HepG2 (cell line): ENCODE results near the gene LAMA5. TPM values are rescaled to one million over a fixed set of nuclear protein-coding genes. Genes with fewer than 3 reads are reported as not detected.

Experiments used
- CENPT ChIP-seq: sonication (generic); formaldehyde crosslinking; IDR thresholded peaks from 2 replicates; pipeline ENCODE4 v1.8.0; 2022; ENCODE audit warnings: low read depth, mild to moderate bottlenecking, moderate library complexity, missing genetic modification reagents
- HES4 ChIP-seq: sonication (generic); formaldehyde crosslinking; IDR thresholded peaks from 2 replicates; pipeline ENCODE4 v1.9.0; 2021; ENCODE audit warnings: mild to moderate bottlenecking, missing genetic modification reagents, borderline replicate concordance
- KLF6 ChIP-seq: IDR thresholded peaks from 2 replicates; pipeline ENCODE4 v1.8.0; 2016; ENCODE audit warnings: missing biosample characterization, missing genetic modification reagents
- MIXL1 ChIP-seq: IDR thresholded peaks from 2 replicates; pipeline ENCODE4 v1.6.1; 2016
- NFE2 ChIP-seq: sonication (generic); formaldehyde crosslinking; IDR thresholded peaks from 2 replicates; pipeline ENCODE4 v1.4.0; 2020; ENCODE audit warnings: missing genetic modification reagents
- NFE2L2 ChIP-seq: fragments of 150-350 bp; IDR thresholded peaks from 2 replicates; pipeline ENCODE4 v1.6.1; 2014; ENCODE audit warnings: low read length
- NR3C1 ChIP-seq: sonication (generic); formaldehyde crosslinking; IDR thresholded peaks from 2 replicates; pipeline ENCODE4 v1.4.0; 2020; ENCODE audit warnings: missing genetic modification reagents
- PBX3 ChIP-seq: sonication (generic); formaldehyde crosslinking; IDR thresholded peaks from 2 replicates; pipeline ENCODE4 v1.8.1; 2023; ENCODE audit warnings: missing genetic modification reagents, inconsistent platforms, borderline replicate concordance
- SRSF1 ChIP-seq: fragments of 200-400 bp; formaldehyde crosslinking; optimal IDR thresholded peaks from 2 replicates; pipeline ENCODE3; 2017; ENCODE audit warnings: mild to moderate bottlenecking, low read depth, low read length, moderate library complexity
- ZFP1 ChIP-seq: IDR thresholded peaks from 2 replicates; pipeline ENCODE4 v1.6.1; 2016
- ZNF124 ChIP-seq: sonication (generic); formaldehyde crosslinking; IDR thresholded peaks from 2 replicates; pipeline ENCODE4 v1.4.0; 2020; ENCODE audit warnings: missing genetic modification reagents
- ZNF224 ChIP-seq: sonication (generic); formaldehyde crosslinking; IDR thresholded peaks from 2 replicates; pipeline ENCODE4 v1.5.0; 2020; ENCODE audit warnings: mild to moderate bottlenecking, missing genetic modification reagents
- ZNF281 ChIP-seq: sonication (generic); formaldehyde crosslinking; IDR thresholded peaks from 2 replicates; pipeline ENCODE4 v1.4.0; 2020; ENCODE audit warnings: missing genetic modification reagents, borderline replicate concordance
- ZNF3 ChIP-seq: IDR thresholded peaks from 2 replicates; pipeline ENCODE4 v1.7.0; 2017; ENCODE audit warnings: inconsistent platforms
- ZNF33B ChIP-seq: sonication (generic); formaldehyde crosslinking; IDR thresholded peaks from 2 replicates; pipeline ENCODE4 v1.5.1; 2020; ENCODE audit warnings: mild to moderate bottlenecking, missing genetic modification reagents
- ZNF550 ChIP-seq: sonication (generic); formaldehyde crosslinking; IDR thresholded peaks from 2 replicates; pipeline ENCODE4 v1.4.0; 2020; ENCODE audit warnings: mild to moderate bottlenecking, missing genetic modification reagents, borderline replicate concordance
- ZNF574 ChIP-seq: sonication (generic); formaldehyde crosslinking; IDR thresholded peaks from 2 replicates; pipeline ENCODE4 v1.4.0; 2020; ENCODE audit warnings: missing genetic modification reagents
- ZNF850 ChIP-seq: sonication (generic); formaldehyde crosslinking; conservative IDR thresholded peaks from 2 replicates; pipeline ENCODE4 v1.9.0; 2021; ENCODE audit warnings: mild to moderate bottlenecking, missing genetic modification reagents
- ZNF878 ChIP-seq: sonication (generic); formaldehyde crosslinking; IDR thresholded peaks from 2 replicates; pipeline ENCODE4 v1.8.1; 2023; ENCODE audit warnings: mild to moderate bottlenecking, missing genetic modification reagents, moderate library complexity
- ZSCAN21 ChIP-seq: sonication (generic); formaldehyde crosslinking; IDR thresholded peaks from 2 replicates; pipeline ENCODE4 v1.8.0; 2022; ENCODE audit warnings: mild to moderate bottlenecking, missing genetic modification reagents, moderate library complexity, borderline replicate concordance
- ZSCAN22 ChIP-seq: sonication (generic); formaldehyde crosslinking; IDR thresholded peaks from 2 replicates; pipeline ENCODE4 v1.4.0; 2020; ENCODE audit warnings: mild to moderate bottlenecking, missing genetic modification reagents
- polyA plus RNA-seq, 8 experiments: library from polyadenylated mRNA; depleted of rRNA in 3 of 8; stranded (reverse) in 7 of 8; unstranded in 1 of 8; fragments of >200 nt; fragmentation: Illumina TruSeq in 4 of 8; extraction: Trizol in 4 of 8; gene quantifications; 2 replicates each; pipeline versions ENCODE4 v1.2.1 to v1.2.3, GENCODE V29; 2011 to 2016; ENCODE audit warnings: low read depth in 4 of 8, missing spikeins in 1 of 8, mixed read lengths in 1 of 8; ENCODE audit not compliant: insufficient read depth in 1 of 8
- total RNA-seq, 5 experiments: library from RNA; depleted of rRNA; stranded (reverse); fragments of >200 nt; fragmentation: Illumina TruSeq; extraction: Trizol; gene quantifications; 2 replicates each; pipeline ENCODE4 v1.2.3, GENCODE V29; 2016; ENCODE audit warnings: low read depth in 1 of 5
- TF ChIP-seq, protein P1 (sequence below): sonication (generic); formaldehyde crosslinking; IDR thresholded peaks from 2 replicates; pipeline ENCODE4 v1.4.0; 2020; ENCODE audit warnings: low read depth, mild to moderate bottlenecking, missing genetic modification reagents

Gene LAMA5
- total and polyA plus RNA-seq, 2 of the 13 experiments (the other 11 are each of a cell fraction or from before 2014, with no cell fraction given): 21.0 to 44.7 TPM

- peak; percentile 89; the same call in 1 of the 2 replicates for TF ChIP-seq ZNF574
- peak; percentile 78; the same call in 1 of the 2 replicates for TF ChIP-seq ZSCAN22
- no peak for TF ChIP-seq NFE2L2
- peak; percentile 78; the same call in 1 of the 2 replicates for TF ChIP-seq KLF6 (CRISPR knock-in tag)
- TF ChIP-seq CENPT (CRISPR knock-in tag): no peak
- TF ChIP-seq ZNF3 (CRISPR knock-in tag): no peak; the same call in 1 of the 2 replicates
- TF ChIP-seq MIXL1 (CRISPR knock-in tag): peak; percentile 57; the same call in 1 of the 2 replicates
- peak; percentile 80; the same call in 1 of the 2 replicates for TF ChIP-seq ZNF124 (CRISPR knock-in tag)
- no peak for TF ChIP-seq ZNF878 (CRISPR knock-in tag)
- peak; percentile 69; the same call in 1 of the 2 replicates for TF ChIP-seq HES4 (CRISPR knock-in tag)
- TF ChIP-seq ZSCAN21 (CRISPR knock-in tag): peak; percentile 93
- TF ChIP-seq, protein P1, sequence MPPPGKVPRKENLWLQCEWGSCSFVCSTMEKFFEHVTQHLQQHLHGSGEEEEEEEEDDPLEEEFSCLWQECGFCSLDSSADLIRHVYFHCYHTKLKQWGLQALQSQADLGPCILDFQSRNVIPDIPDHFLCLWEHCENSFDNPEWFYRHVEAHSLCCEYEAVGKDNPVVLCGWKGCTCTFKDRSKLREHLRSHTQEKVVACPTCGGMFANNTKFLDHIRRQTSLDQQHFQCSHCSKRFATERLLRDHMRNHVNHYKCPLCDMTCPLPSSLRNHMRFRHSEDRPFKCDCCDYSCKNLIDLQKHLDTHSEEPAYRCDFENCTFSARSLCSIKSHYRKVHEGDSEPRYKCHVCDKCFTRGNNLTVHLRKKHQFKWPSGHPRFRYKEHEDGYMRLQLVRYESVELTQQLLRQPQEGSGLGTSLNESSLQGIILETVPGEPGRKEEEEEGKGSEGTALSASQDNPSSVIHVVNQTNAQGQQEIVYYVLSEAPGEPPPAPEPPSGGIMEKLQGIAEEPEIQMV (CRISPR knock-in tag): peak; percentile 76
- no peak for TF ChIP-seq ZNF550
- TF ChIP-seq SRSF1: no peak
- TF ChIP-seq ZNF224: no peak
- 0 out of 2 replicates have a peak, but pooled peaks have one; percentile 11 for TF ChIP-seq NR3C1
- no peak for TF ChIP-seq NFE2 (CRISPR knock-in tag)
- TF ChIP-seq ZNF33B (CRISPR knock-in tag): no peak; the same call in 1 of the 2 replicates
- peak; percentile 85; the same call in 1 of the 2 replicates for TF ChIP-seq PBX3 (CRISPR knock-in tag)
- peak; percentile 72; the same call in 1 of the 2 replicates for TF ChIP-seq ZNF281 (CRISPR knock-in tag)
- peak; percentile 78; the same call in 1 of the 2 replicates for TF ChIP-seq ZFP1 (CRISPR knock-in tag)
- no peak for TF ChIP-seq ZNF850 (CRISPR knock-in tag)
Measured at GRCh38 chr20:62407221-62407992, 40.3 kb upstream of the LAMA5 start, which contains the start of gene CABLES2 (continued).
